Testis (tissue), 2 donors: ENCODE results near the gene PIWIL4.

Experiments used
- POLR2A ChIP-seq: fragments of 450-650 bp; IDR thresholded peaks from one replicate; pipeline ENCODE4 v1.6.1; 2017; ENCODE audit warnings: antibody characterized with exemption, mild to moderate bottlenecking, moderate library complexity
- TF ChIP-seq, protein P1 (sequence below), 3 experiments: fragments of 450-650 bp in 2 of 3; fragments of 200-600 bp in 1 of 3; sonication (generic) in 1 of 3; IDR thresholded peaks; one replicate each; pipeline ENCODE4 v1.5.1; 2016 to 2019; ENCODE audit warnings: antibody characterized with exemption in 3 of 3, mild to moderate bottlenecking in 2 of 3, moderate library complexity in 1 of 3

DNA sequence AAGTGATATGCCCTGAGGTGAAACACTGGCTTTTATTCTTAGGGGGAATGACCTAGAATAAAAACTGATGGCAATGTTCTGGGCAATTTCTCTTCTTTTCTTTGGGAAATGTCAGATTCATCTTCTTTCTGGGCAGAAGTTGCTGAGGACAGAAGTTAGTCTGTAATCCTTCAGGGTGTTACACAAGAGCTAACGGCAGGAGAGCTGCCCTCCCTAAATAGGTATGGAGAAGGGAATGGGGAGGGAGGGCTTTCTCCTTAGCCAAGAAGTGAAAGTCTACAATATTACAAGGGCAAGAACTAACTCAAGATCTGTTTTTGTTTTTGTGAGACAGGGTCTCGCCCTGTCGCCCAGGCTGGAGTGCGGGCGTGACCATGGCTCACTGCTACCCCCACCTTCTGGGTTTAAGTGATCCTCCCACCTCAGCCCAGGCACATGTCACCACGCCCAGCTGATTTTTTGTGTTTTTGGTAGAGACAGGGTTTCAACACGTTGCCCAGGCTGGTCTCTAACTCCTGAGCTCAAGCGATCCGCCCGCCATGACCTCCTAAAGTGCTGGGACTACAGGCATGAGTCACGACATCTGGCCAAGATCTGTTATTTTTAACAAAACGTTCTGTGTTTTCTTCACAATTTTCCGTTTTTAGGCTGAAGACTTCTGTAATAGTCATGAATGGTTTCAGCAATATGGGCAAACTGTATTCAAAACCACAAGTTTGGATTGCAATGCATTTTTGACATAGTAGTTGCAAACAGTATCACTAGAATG is 7.2 kb downstream of the PIWIL4 start:
- TF ChIP-seq, protein P1, sequence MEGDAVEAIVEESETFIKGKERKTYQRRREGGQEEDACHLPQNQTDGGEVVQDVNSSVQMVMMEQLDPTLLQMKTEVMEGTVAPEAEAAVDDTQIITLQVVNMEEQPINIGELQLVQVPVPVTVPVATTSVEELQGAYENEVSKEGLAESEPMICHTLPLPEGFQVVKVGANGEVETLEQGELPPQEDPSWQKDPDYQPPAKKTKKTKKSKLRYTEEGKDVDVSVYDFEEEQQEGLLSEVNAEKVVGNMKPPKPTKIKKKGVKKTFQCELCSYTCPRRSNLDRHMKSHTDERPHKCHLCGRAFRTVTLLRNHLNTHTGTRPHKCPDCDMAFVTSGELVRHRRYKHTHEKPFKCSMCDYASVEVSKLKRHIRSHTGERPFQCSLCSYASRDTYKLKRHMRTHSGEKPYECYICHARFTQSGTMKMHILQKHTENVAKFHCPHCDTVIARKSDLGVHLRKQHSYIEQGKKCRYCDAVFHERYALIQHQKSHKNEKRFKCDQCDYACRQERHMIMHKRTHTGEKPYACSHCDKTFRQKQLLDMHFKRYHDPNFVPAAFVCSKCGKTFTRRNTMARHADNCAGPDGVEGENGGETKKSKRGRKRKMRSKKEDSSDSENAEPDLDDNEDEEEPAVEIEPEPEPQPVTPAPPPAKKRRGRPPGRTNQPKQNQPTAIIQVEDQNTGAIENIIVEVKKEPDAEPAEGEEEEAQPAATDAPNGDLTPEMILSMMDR (IDR thresholded peaks at IDR 0.05) = no peak
- no peak for TF ChIP-seq POLR2A
